Transverse colon (tissue), 4 donors: Measurements from ENCODE around the gene GALNT5. TPM values are rescaled to one million over a fixed set of nuclear protein-coding genes. Genes with fewer than 3 reads are reported as not detected.

Source experiments
- DNase-seq: peaks from one replicate; pipeline ENCODE4 v3.0.0-alpha.2; 2019
- H3K27ac ChIP-seq, 4 donors: fragments of 200-600 bp; sonication (generic); 2 replicates each; pipeline ENCODE4 v1.5.1; 2016 to 2018; ENCODE audit warnings: inconsistent platforms in 4 of 4
- H3K27me3 ChIP-seq: fragments of 200-600 bp; sonication (generic); 2 replicates; pipeline ENCODE4 v1.5.1; 2017; ENCODE audit warnings: inconsistent platforms
- H3K36me3 ChIP-seq, 4 donors: fragments of 200-600 bp; sonication (generic); 2 replicates each; pipeline ENCODE4 v1.5.1; 2017 to 2019; ENCODE audit warnings: inconsistent platforms in 4 of 4
- H3K4me1 ChIP-seq, 4 donors: fragments of 200-600 bp; sonication (generic); 2 replicates each; pipeline ENCODE4 v1.5.1; 2017 to 2020; ENCODE audit warnings: inconsistent platforms in 4 of 4
- H3K4me3 ChIP-seq, 4 donors: fragments of 200-600 bp; sonication (generic); 1 replicate in 1 of 4; 2 replicates in 3 of 4; pipeline versions ENCODE4 v1.5.1 to v1.6.1; 2017 to 2019; ENCODE audit warnings: inconsistent platforms in 4 of 4
- H3K9me3 ChIP-seq, 2 donors: fragments of 200-600 bp; sonication (generic); 2 replicates each; pipeline ENCODE4 v1.5.1; 2017 to 2019; ENCODE audit warnings: inconsistent platforms in 2 of 2
- EP300 ChIP-seq: sonication (generic); formaldehyde crosslinking; IDR thresholded peaks from one replicate; pipeline ENCODE4 v1.6.1; 2017; ENCODE audit warnings: antibody characterized with exemption, low read depth
- POLR2A ChIP-seq: fragments of 450-650 bp; IDR thresholded peaks from one replicate; pipeline ENCODE4 v1.6.1; 2016; ENCODE audit warnings: antibody characterized with exemption, mild to moderate bottlenecking, moderate library complexity
- POLR2AphosphoS5 ChIP-seq, 3 donors: sonication (generic); formaldehyde crosslinking; IDR thresholded peaks; one replicate each; pipeline ENCODE4 v1.6.1; 2016; ENCODE audit warnings: antibody characterized with exemption in 3 of 3
- WGBS, 2 donors: methylation state at CpG; one replicate each; pipeline ENCODE4 v1.1.5; 2018; ENCODE audit warnings: low coverage in 1 of 2; 5-methylcytosine and 5-hydroxymethylcytosine counted together
- in situ Hi-C, 4 donors: fragments of 200-750 bp; cut with MboI; loops; one replicate each; pipeline versions ENCODE4 v1.15.0 to v1.15.1; 2017; ENCODE audit warnings: low sequenced_read_pairs in 3 of 4, low pct_ligation_motif_present in 1 of 4, low pct_unique_long_range_greater_than_20kb in 1 of 4
- intact Hi-C: fragments of 100-400 bp; cut with DNase I; formaldehyde crosslinking; loops from one replicate; pipeline ENCODE4 v1.15.1; 2023; ENCODE audit warnings: low total_unique reads
- total RNA-seq, 4 donors: library from RNA; depleted of rRNA; stranded (reverse); fragments of >200 nt; gene quantifications; one replicate each; pipeline ENCODE4 v1.1.0, GENCODE V29; 2016
- TF ChIP-seq, protein P1 (sequence below), 5 experiments: fragments of 200-600 bp in 3 of 5; fragments of 450-650 bp in 2 of 5; sonication (generic) in 3 of 5; IDR thresholded peaks; 1 replicate in 2 of 5; 2 replicates in 3 of 5; pipeline ENCODE4 v1.5.1; 2016 to 2017; ENCODE audit warnings: antibody characterized with exemption in 5 of 5, inconsistent platforms in 3 of 5, mild to moderate bottlenecking in 2 of 5, moderate library complexity in 1 of 5

The GALNT5 gene
- total RNA-seq, 4 donors from 2014 or later, result 7.5 to 34.0 (median 14.0) TPM

GRCh38 chr2:157261199-157261782 is 3.8 kb downstream of the GALNT5 start:
- 10 to 39% methylated on average over 3 to 6 of the region's 6 CpGs for WGBS, 2 donors
- H3K4me1 ChIP-seq, result peaks cover 10 to 56% (median 29%) of the 10 kb centered on the region in 4 donors
- DNase-seq, result peak; percentile 68
- in situ Hi-C loops, result no loop called here
- no peaks in the 10 kb centered on the region for H3K9me3 ChIP-seq
- TF ChIP-seq EP300 (peak; percentile 39), POLR2AphosphoS5 (IDR thresholded peaks at IDR 0.05) (peak; percentile 69 to 87 (median 81)), POLR2A (peak; percentile 71)
- TF ChIP-seq, protein P1, sequence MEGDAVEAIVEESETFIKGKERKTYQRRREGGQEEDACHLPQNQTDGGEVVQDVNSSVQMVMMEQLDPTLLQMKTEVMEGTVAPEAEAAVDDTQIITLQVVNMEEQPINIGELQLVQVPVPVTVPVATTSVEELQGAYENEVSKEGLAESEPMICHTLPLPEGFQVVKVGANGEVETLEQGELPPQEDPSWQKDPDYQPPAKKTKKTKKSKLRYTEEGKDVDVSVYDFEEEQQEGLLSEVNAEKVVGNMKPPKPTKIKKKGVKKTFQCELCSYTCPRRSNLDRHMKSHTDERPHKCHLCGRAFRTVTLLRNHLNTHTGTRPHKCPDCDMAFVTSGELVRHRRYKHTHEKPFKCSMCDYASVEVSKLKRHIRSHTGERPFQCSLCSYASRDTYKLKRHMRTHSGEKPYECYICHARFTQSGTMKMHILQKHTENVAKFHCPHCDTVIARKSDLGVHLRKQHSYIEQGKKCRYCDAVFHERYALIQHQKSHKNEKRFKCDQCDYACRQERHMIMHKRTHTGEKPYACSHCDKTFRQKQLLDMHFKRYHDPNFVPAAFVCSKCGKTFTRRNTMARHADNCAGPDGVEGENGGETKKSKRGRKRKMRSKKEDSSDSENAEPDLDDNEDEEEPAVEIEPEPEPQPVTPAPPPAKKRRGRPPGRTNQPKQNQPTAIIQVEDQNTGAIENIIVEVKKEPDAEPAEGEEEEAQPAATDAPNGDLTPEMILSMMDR (IDR thresholded peaks at IDR 0.05), result peak in 1 of 5 experiments; percentile 27
- H3K27ac ChIP-seq, result peak overlapping the region; percentile 79 to 86 (median 83)
- intact Hi-C loops, result no loop called here
- no peaks in the 10 kb centered on the region for H3K27me3 ChIP-seq
- H3K36me3 ChIP-seq, result no peaks in the 10 kb centered on the region
- peak overlapping the region in 2 of 4 donors; percentile 2 to 46 for H3K4me3 ChIP-seq

GRCh38 chr2:157262248-157262647 is 4.7 kb downstream of the GALNT5 start:
- no peak for DNase-seq
- H3K9me3 ChIP-seq, result no peaks in the 10 kb centered on the region
- no peak overlapping the region for H3K4me3 ChIP-seq
- in situ Hi-C loops, result no loop called here
- H3K36me3 ChIP-seq, result no peaks in the 10 kb centered on the region
- no peaks in the 10 kb centered on the region for H3K27me3 ChIP-seq
- H3K27ac ChIP-seq, result peak overlapping the region in 3 of 4 donors; percentile 79 to 86 (median 84)
- peaks cover 10 to 48% (median 25%) of the 10 kb centered on the region in 4 donors for H3K4me1 ChIP-seq
- intact Hi-C loops, result no loop called here
- no peak for TF ChIP-seq POLR2AphosphoS5 (IDR thresholded peaks at IDR 0.05)
- TF ChIP-seq, protein P1 (IDR thresholded peaks at IDR 0.05), result no peak
- no peak for TF ChIP-seq POLR2A
- no peak for TF ChIP-seq EP300
- 81 to 86% methylated on average over 3 of the region's 3 CpGs for WGBS, 2 donors

- Histone ChIP-seq H3K4me3 (no peak overlapping the region), H3K27ac (peak overlapping the region in 1 of 4 donors; percentile 23), H3K9me3 (no peaks in the 10 kb centered on the region), H3K36me3 (no peaks in the 10 kb centered on the region), H3K27me3 (no peaks in the 10 kb centered on the region), H3K4me1 (peaks cover 7 to 44% (median 23%) of the 10 kb centered on the region in 4 donors)
- no peak for TF ChIP-seq EP300
- no peak for TF ChIP-seq POLR2AphosphoS5 (IDR thresholded peaks at IDR 0.05)
- TF ChIP-seq, protein P1 (IDR thresholded peaks at IDR 0.05), result no peak
- no peak for TF ChIP-seq POLR2A
- in situ Hi-C loops, result no loop called here
- 20 to 43% methylated on average over 2 to 3 of the region's 3 CpGs for WGBS, 2 donors
- no peak for DNase-seq
- intact Hi-C loops, result no loop called here
Measured at GRCh38 chr2:157264099-157264498, 6.6 kb downstream of the GALNT5 start.

DNA sequence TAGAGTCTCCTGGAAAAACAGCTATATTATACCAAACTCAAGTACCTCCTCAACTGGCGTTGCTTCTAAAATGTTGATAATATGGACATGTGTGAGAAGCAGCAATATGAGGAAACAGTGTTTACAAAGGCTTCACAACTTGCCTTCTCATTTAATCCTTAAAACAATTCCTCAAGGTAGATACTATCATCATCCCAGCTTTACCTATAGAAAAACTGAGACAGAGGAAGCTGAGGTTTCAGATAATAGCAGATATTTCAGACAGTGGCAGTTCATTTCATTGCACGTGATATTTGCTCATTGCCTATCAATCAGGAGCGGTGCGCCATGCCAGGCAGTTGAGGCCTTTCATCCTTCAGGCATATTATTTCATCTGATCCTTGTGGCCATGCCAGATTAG is 8.3 kb downstream of the GALNT5 start:
- in situ Hi-C loops (no loop called here), intact Hi-C loops (no loop called here)
- Histone ChIP-seq H3K4me1 (peaks cover 4 to 28% (median 14%) of the 10 kb centered on the region in 4 donors), H3K9me3 (no peaks in the 10 kb centered on the region), H3K27ac (no peak overlapping the region), H3K36me3 (no peaks in the 10 kb centered on the region), H3K4me3 (no peak overlapping the region), H3K27me3 (no peaks in the 10 kb centered on the region)
- no peak for TF ChIP-seq EP300
- TF ChIP-seq POLR2A, result no peak
- TF ChIP-seq POLR2AphosphoS5 (IDR thresholded peaks at IDR 0.05), result no peak
- TF ChIP-seq, protein P1 (IDR thresholded peaks at IDR 0.05), result no peak
- 53 to 96% methylated on average over 2 to 4 of the region's 4 CpGs for WGBS, 2 donors
- DNase-seq, result no peak
